Raji (cell line): Measurements from ENCODE around the gene LIPT1.
A peak's percentile ranks its signal among the peaks of the same experiment; 100 is the strongest.

Experiments
- POLR2A ChIP-seq: IDR thresholded peaks from 2 replicates; pipeline ENCODE4 v1.6.1; 2011; ENCODE audit warnings: low read depth, low read length, control low read depth; ENCODE audit not compliant: insufficient read depth

Gene LIPT1

DNA sequence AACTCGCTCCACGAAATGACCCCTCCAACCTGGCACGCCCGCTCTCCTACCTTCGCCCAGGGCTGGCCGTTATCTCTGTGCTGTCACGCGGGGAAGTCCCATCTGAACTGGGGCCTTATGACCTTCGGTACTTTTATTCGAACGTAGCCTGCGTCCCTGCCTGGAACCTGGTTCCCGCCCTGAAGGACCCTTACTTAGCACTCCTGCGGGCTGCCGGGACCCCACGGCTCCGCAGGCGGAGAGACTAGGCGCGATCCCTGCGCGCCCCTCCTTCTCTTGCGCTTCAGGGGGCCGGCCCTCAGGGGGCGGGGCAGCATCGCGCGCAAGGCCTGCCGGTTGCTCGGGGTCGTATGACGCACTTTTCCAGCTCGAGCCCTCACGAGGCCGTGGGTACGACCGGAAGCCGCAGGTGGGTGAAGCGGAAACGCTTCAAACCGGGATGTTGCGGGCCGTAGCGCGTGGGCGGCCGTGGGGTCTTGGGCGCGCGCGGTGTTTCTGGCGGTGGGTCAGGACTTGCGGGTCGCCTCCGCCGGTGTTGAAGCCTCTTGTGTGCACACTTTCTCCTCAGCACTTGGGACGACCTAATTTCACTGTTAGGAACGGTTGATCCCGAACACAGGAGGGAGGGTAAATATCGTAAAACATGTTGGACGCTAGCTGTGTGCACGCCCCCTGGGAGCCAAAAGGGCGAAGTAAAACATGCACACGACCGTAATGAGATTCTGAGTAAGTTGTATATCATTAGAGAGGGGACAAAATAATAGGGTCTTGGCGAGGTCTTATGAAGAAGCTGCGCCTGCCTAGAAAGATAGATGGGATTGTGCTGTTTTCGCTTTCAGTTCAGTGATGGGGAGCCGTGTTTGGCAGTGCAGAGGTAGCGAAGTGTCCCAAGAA is at the start of gene LIPT1, which contains the start of gene TSGA10:
LIPT1 (plus strand) TSS at position 325 of the 894 bp plus-strand sequence. CDS start 6,991 bp downstream, outside the sequence.
TSGA10 (minus strand) TSS at position 300 of the 894 bp plus-strand sequence. CDS start 45,503 bp downstream, outside the sequence.
- TF ChIP-seq POLR2A: peak; percentile 95

GRCh38 chr2:99106913-99107312 is 47.9 kb upstream of the LIPT1 start:
- no peak for TF ChIP-seq POLR2A

DNA sequence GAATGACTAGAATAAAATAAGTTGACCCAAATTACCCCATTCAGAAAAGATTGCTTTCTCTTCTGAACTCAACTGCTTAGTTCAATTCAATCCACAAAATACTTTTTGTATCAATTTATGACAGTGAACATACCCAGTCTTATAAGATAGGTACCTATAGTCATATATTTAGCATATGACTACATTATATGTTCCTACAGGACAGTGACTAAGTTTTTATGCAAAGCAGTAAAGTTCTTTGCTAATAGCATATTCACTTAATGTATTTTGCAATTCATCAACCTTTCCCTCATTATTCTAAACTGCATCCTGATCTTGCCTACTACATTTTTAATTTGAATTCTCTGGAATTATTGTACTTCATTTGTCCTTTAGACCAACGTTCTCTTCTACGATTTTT is 43.5 kb upstream of the LIPT1 start:
- no peak for TF ChIP-seq POLR2A

GRCh38 chr2:99111945-99112344 is 42.8 kb upstream of the LIPT1 start:
- TF ChIP-seq POLR2A: no peak

DNA sequence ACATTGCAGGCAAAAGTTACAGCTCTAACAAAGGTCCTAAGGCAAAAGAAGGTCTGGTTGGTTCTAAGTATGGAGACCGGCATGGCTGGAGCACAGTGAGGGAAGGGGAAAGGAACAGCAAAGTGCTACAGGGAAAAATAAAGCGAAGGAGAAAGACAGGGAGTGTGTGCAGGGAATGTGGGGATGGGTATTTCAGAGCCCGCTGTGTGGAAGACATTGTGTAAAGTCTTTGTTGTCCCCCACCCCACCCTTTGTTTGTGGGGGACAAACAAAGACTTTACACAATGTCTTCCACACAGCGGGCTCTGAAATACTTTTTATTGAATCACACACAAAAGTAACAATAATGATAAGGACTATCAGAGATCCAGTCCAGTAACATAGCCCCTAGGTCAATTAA is 42.1 kb upstream of the LIPT1 start:
- no peak for TF ChIP-seq POLR2A

DNA sequence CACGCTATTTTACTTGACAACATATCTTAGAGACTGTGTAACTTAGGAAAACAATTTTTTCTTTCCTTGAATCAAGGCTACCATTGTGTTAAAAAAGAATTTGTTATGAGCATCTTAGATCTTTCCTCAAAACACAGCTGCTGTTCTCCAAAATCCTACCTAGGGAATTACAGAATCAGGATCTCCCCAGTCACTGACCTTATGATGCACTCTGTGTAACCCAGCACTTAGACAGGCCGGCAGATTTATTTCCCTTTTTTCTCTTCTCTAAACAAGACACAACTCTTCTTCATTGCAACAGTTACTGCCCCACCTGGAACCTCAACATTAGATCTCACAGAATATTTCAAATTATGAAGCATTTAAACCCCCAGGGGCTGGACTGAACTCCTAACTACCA is 26.8 kb upstream of the LIPT1 start:
- TF ChIP-seq POLR2A: no peak

DNA sequence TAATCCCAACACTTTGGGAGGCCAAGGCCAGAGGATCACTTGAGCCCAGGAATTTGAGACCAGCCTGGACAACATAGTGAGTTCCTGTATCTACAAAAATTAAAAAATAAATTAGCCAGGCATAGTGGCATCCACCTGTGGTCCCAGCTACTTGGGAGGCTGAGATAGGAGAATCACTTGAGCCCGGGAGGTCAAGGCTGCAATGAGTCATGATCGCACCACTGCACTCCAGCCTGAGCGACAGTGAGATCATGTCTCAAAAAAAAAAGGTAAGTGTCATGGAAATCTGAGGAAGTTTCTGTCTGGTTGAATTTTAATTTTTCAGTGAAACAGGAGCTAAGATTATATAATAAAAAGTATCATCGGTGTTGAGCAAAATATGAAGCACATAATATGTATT is 15.8 kb upstream of the LIPT1 start:
- no peak for TF ChIP-seq POLR2A

- no peak for TF ChIP-seq POLR2A
Observed at GRCh38 chr2:99140056-99140859, 14.5 kb upstream of the LIPT1 start.

DNA sequence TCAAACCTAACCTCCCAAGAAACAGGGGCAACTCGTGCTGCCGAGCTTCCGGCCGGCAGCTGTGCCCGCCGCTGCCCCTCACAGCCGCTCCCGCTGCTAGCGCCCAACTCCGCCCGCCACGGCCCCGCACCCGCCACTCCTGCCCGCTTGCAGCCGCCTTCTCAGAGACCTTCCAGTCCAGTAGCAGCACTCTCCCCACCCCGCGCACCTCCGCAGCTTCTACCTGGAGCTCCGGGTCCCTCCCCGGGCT is 14.0 kb upstream of the LIPT1 start:
- no peak; the same call in 1 of the 2 replicates for TF ChIP-seq POLR2A

DNA sequence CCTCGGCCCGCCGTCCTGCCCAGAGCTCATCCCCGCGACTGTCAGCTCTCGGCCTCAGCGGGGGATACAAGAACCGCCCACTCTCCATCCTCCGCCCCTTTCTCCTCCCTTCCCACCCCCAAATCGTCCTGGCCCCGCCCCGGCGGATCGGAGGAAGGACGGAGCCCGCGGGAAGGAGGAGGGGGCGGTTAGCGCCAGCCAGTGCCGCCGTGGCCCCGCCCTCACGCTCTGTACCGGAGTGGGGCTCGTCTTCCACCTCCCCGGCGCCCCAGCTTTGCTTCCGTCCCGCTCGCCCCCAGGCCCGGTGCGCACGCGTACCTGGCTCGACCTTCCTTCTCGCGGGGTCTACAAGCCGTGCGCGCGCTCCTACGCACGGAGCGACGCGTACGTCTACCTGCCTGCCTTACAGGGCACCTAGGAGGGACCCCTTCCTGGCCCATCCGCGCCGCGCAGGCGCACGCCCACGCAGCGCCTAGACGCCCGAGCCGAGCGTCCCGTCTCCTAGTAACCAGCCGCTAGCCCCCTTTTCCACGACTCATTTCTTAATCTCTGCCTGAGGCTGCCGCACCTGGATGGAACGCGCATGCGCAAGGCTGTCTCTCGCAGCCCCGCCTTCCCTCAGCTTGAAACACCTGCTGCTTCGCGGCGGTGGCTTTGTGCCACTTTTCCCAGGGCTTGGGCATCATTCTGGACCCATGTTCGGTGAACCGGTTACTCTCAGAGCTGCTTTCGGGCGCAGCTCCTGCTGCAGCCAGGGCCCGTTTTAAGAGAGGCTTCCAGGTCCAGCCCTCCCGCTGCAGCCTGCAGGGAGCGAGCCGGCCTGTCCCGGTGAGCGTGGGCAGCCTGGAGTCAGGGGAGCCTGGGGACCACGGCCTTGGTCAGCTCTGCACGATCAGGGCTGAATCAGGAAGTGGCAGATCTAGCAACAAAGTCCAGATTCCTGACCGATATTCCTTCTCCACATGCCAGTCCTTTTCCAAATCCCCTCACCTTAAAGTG is 13.4 kb upstream of the LIPT1 start, which contains the start of gene C2orf15:
C2orf15 (plus strand) TSS at position 598 of the 999 bp plus-strand sequence. CDS start 8,852 bp downstream, outside the sequence.
- peak; percentile 79 for TF ChIP-seq POLR2A

DNA sequence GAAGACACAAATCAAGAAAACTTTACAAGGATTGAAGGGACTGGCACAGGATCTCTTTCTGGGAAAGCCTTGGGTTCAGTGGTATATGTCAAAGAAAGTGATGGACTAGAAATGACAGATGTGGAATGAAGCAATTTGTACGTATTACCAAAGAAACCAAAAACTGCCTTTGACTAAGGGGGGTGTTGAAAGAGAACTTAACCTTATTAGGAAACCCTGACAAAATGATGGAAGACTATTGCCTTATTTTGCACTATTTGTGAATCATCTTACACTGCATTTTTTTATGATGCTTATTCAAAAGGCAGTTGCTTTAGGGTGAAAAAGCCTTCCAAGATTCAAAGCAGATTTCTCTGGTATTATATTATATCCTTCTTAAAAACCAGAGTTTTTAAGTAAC is 4.1 kb upstream of the LIPT1 start:
- no peak for TF ChIP-seq POLR2A

DNA sequence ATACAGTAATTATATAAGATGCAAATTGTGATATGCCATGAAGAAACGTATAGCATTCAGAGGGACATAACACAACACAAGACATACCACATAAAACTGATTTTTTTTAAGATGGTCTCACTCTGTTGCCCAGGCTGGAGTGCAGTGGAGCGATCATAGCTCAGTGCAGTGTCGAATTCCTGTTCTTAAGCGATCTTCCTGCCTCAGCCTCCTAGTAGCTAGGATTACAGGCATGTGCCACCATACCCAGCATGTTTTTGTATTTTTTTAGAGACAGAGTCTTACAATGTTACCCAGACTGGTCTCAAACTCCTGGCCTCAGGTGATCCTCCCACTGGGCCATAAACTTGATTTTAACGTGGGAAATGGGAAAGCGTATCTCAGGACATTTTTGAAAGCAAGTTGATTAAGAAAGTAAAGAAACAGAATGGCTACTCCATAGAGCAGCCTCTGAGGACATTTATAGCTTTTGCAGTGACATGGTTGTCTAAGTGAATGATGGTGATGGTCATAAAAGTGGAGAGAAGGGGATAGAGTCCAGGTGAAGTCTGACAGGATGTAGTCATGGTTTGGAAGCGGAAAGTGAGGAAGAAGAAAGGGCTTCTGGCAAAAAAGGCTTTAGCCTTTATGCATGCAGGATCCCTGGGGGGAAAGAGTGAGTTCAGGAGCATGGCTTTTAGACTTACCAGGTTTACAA is 2.4 kb upstream of the LIPT1 start:
- no peak for TF ChIP-seq POLR2A

- no peak for TF ChIP-seq POLR2A
Observed at GRCh38 chr2:99153921-99154604, 704 bp upstream of the LIPT1 start.

DNA sequence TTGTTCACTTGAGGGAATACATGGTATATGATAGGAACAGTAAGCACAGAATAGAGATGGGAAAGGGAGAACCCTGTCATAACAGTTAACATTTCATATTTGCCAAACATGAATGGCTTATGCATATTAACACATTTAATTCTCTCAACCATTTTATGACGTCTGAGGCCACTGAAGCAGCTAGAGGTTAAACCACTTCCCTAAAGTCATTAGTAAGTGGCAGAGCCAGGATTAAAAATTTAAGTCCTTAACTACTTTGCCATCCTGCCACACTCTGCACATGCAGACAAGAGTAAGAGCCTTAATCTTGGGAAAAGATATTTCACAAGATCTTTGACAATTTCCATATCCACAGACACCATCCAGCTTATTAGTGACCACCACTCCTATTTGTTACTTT is 2.1 kb downstream of the LIPT1 start:
- TF ChIP-seq POLR2A: no peak
